CD4-positive, alpha-beta T cell (primary cell): Measurements from ENCODE around the gene PNPLA7. TPM values are rescaled to one million over a fixed set of nuclear protein-coding genes. Genes with fewer than 3 reads are reported as not detected.

Experiments used
- ATAC-seq: fragments of 200-7000 bp; cut with Tn5 transposase; one replicate; pipeline ENCODE4 v1.10.0; 2022; ENCODE audit warnings: mild to moderate bottlenecking; ENCODE audit not compliant: poor library complexity
- CTCF ChIA-PET: fragments of 350-600 bp; sonication (Branson Sonifier 250); formaldehyde crosslinking; loops from one replicate; lab custom pipeline; 2021; ENCODE audit warnings: antibody characterized with exemption, inconsistent platforms; lab: Charles Lee
- POLR2A ChIA-PET: fragments of 350-600 bp; sonication (Branson Sonifier 250); formaldehyde crosslinking; loops from one replicate; lab custom pipeline; 2021; ENCODE audit warnings: antibody characterized with exemption, inconsistent platforms; lab: Charles Lee
- DNase-seq, 14 experiments: peaks; one replicate each; pipeline ENCODE4 v3.0.0-alpha.2; 2013 to 2020; ENCODE audit warnings: mixed read lengths in 2 of 14
- H3K27ac ChIP-seq, 2 donors: one replicate each; pipeline versions ENCODE4 v1.5.1 to v1.7.0; 2013; ENCODE audit warnings: low read length in 2 of 2, low read depth in 1 of 2, mild to moderate bottlenecking in 1 of 2
- H3K27me3 ChIP-seq, 2 experiments: 1 replicate in 1 of 2; 2 replicates in 1 of 2; pipeline versions ENCODE4 v1.6.1 to v1.7.0; 2013; ENCODE audit warnings: low read length in 2 of 2, control low read depth in 1 of 2, mild to moderate bottlenecking in 1 of 2, moderate library complexity in 1 of 2; ENCODE audit not compliant: insufficient read depth in 2 of 2, control insufficient read depth in 1 of 2
- H3K36me3 ChIP-seq: one replicate; pipeline ENCODE4 v1.6.1; 2013; ENCODE audit warnings: low read length, control low read depth; ENCODE audit not compliant: insufficient read depth
- H3K4me1 ChIP-seq: one replicate; pipeline ENCODE4 v1.6.1; 2013; ENCODE audit warnings: low read length, control low read depth; ENCODE audit not compliant: insufficient read depth
- H3K4me3 ChIP-seq: one replicate; pipeline ENCODE4 v1.5.1; 2013; ENCODE audit warnings: mild to moderate bottlenecking, low read length, moderate library complexity
- H3K9me3 ChIP-seq, 2 experiments: 1 replicate in 1 of 2; 2 replicates in 1 of 2; pipeline versions ENCODE4 v1.6.1 to v1.7.0; 2013; ENCODE audit warnings: low read length in 2 of 2, mild to moderate bottlenecking in 2 of 2, control low read depth in 1 of 2, moderate library complexity in 1 of 2; ENCODE audit not compliant: control insufficient read depth in 1 of 2, insufficient read depth in 1 of 2
- H3K27ac Mint-ChIP-seq: one replicate; pipeline ENCODE4 v1.8.0; 2020; ENCODE audit warnings: mixed read lengths
- H3K27me3 Mint-ChIP-seq: one replicate; pipeline ENCODE4 v1.8.0; 2021; ENCODE audit warnings: mixed read lengths
- H3K36me3 Mint-ChIP-seq: one replicate; pipeline ENCODE4 v1.8.0; 2021; ENCODE audit warnings: low read depth, mixed read lengths
- H3K4me1 Mint-ChIP-seq: one replicate; pipeline ENCODE4 v1.8.0; 2021; ENCODE audit warnings: low read depth, mixed read lengths
- H3K4me3 Mint-ChIP-seq: one replicate; pipeline ENCODE4 v1.8.0; 2020; ENCODE audit warnings: mild to moderate bottlenecking, mixed read lengths
- H3K9me3 Mint-ChIP-seq: one replicate; pipeline ENCODE4 v1.8.0; 2020; ENCODE audit warnings: mixed read lengths
- intact Hi-C, 2 experiments: fragments of 100-400 bp; cut with DNase I in 1 of 2; cut with micrococcal nuclease in 1 of 2; formaldehyde crosslinking; loops; one replicate each; pipeline versions ENCODE4 v1.15.1 to v1.9.0; 2023 to 2025; cut with DNase I, micrococcal nuclease
- total RNA-seq, 174 experiments: library from RNA in 2 of 174; stranded (reverse) in 2 of 174; gene quantifications; one replicate each; pipeline ENCODE4 v1.2.3 and lab custom pipeline; 2021 to 2026
- TF ChIP-seq, protein P1 (sequence below): fragments of 200-600 bp; IDR thresholded peaks from one replicate; pipeline ENCODE4 v1.8.0; 2022; ENCODE audit warnings: antibody characterized with exemption, mild to moderate bottlenecking

The PNPLA7 gene
- total RNA-seq, 2 experiments from 2014 or later, result 7.8 to 8.4 TPM

DNA sequence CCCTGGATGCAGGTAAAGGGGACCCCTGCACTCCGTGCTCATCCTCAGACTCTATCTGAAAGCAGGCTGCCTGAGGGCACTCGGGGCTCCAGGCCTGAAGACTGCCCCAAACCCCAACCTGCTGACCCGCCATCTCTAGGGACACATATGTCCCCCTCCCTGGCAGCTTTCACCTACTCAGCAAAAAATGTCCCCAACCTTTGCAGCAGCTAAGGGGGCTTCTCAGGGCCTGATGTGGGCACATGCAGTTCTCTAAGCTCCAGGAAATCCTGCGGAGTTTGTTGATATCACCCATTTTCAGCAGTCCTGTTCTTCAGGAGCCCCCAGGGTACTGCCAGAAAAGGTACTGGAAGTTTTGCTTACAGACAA lies 30.7 kb upstream of the PNPLA7 start:
- H3K27me3 ChIP-seq, result no peaks in the 10 kb centered on the region
- H3K27ac ChIP-seq, result no peak overlapping the region
- no peak overlapping the region for H3K4me3 ChIP-seq
- intact Hi-C loops, result no loop called here
- H3K36me3 ChIP-seq, result peaks cover 24% of the 10 kb centered on the region
- Mint-ChIP-seq H3K27ac (no peak overlapping the region), H3K9me3 (no peaks in the 10 kb centered on the region), H3K36me3 (peaks cover 37% of the 10 kb centered on the region), H3K4me1 (peaks cover 18% of the 10 kb centered on the region), H3K27me3 (no peaks in the 10 kb centered on the region), H3K4me3 (no peak overlapping the region)
- POLR2A ChIA-PET, result no interaction called here
- TF ChIP-seq, protein P1, sequence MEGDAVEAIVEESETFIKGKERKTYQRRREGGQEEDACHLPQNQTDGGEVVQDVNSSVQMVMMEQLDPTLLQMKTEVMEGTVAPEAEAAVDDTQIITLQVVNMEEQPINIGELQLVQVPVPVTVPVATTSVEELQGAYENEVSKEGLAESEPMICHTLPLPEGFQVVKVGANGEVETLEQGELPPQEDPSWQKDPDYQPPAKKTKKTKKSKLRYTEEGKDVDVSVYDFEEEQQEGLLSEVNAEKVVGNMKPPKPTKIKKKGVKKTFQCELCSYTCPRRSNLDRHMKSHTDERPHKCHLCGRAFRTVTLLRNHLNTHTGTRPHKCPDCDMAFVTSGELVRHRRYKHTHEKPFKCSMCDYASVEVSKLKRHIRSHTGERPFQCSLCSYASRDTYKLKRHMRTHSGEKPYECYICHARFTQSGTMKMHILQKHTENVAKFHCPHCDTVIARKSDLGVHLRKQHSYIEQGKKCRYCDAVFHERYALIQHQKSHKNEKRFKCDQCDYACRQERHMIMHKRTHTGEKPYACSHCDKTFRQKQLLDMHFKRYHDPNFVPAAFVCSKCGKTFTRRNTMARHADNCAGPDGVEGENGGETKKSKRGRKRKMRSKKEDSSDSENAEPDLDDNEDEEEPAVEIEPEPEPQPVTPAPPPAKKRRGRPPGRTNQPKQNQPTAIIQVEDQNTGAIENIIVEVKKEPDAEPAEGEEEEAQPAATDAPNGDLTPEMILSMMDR, result no peak
- ATAC-seq (no peak), DNase-seq (no peak)
- H3K4me1 ChIP-seq, result peaks cover 30% of the 10 kb centered on the region
- H3K9me3 ChIP-seq, result no peaks in the 10 kb centered on the region
- CTCF ChIA-PET, result interaction anchor here (0.9 kb wide), 1 partner anchor 38 kb away, joined by 3 read pairs; no protein-coding TSS in a partner anchor

DNA sequence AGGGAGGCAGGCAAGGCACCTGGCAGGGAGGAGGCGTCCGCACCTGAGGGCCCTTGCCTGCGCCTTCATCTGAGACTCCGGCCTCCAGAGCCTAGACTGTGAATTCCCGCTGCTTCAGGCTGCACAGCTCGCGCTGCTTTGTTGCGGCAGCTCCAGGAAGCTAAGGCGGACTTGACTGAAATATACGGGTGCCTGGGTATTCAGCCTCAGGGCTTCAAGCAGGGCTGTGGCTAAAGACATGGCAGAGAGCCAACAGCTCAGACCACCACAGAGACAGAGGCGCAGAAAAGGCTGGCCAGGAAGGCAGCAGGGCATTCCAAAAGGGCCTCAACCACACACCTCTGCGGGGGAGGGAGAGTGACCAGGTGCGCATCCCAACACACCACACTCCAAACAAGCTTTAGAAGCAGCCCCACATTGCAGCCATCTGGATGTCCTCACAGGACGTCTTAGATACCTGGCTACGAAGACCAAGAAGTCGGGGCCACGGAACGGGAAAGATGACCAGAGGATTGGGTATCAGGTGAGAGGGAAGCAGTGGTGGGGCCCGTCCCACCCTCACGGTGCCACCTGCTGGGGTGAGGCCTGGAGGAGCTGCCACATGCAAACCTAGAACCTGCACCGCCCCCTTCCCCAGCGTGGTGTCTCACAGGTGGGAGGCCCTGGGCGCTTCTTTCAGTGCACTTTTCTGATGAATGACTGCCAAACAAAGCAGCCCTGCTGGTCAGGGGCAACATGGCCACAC lies 30.2 kb upstream of the PNPLA7 start:
- Histone ChIP-seq H3K36me3 (peaks cover 26% of the 10 kb centered on the region), H3K9me3 (no peaks in the 10 kb centered on the region), H3K4me3 (no peak overlapping the region), H3K27ac (no peak overlapping the region), H3K27me3 (no peaks in the 10 kb centered on the region), H3K4me1 (peaks cover 36% of the 10 kb centered on the region)
- CTCF ChIA-PET, result interaction anchor here (0.7 to 1.9 kb wide), 2 partner anchors 39 to 93 kb away, joined by 3 to 5 read pairs; no protein-coding TSS in a partner anchor
- Mint-ChIP-seq H3K36me3 (peaks cover 41% of the 10 kb centered on the region), H3K4me1 (peaks cover 24% of the 10 kb centered on the region), H3K4me3 (peak overlapping the region; percentile 45), H3K27me3 (no peaks in the 10 kb centered on the region), H3K9me3 (no peaks in the 10 kb centered on the region), H3K27ac (no peak overlapping the region)
- POLR2A ChIA-PET, result interaction anchor here (1.4 kb wide), 1 partner anchor 8 kb away, joined by 8 read pairs; no protein-coding TSS in a partner anchor
- intact Hi-C loops, result no loop called here
- ATAC-seq (no peak), DNase-seq (peak in 1 of 14 experiments; percentile 21)
- TF ChIP-seq, protein P1, result no peak

- Histone ChIP-seq H3K27ac (no peak overlapping the region), H3K9me3 (no peaks in the 10 kb centered on the region), H3K4me1 (peaks cover 36% of the 10 kb centered on the region), H3K27me3 (no peaks in the 10 kb centered on the region), H3K4me3 (peak overlapping the region; percentile 63), H3K36me3 (peaks cover 36% of the 10 kb centered on the region)
- POLR2A ChIA-PET, result interaction anchor here (0.6 to 1.6 kb wide), 5 partner anchors 9 to 44 kb away, joined by 3 to 8 read pairs (median 4); partner anchors contain the start of genes EHMT1 and MRPL41
- H3K27me3 Mint-ChIP-seq, result no peaks in the 10 kb centered on the region
- CTCF ChIA-PET, result interaction anchor here (1.1 to 2.2 kb wide), 6 partner anchors 12 to 1216 kb away, joined by 3 to 7 read pairs (median 5); partner anchors contain the start of genes DNLZ, MRPL41 and PNPLA7
- no peaks in the 10 kb centered on the region for H3K9me3 Mint-ChIP-seq
- TF ChIP-seq, protein P1, result no peak
- H3K36me3 Mint-ChIP-seq, result peaks cover 49% of the 10 kb centered on the region
- DNase-seq (no peak), ATAC-seq (no peak)
- intact Hi-C loops, result loop anchor here in 1 of 2 experiments (5.0 kb wide), 1 partner anchor 157 kb away; the partner anchor contains the start of genes EXD3 and NOXA1
- H3K4me1 Mint-ChIP-seq, result peaks cover 30% of the 10 kb centered on the region
- peak overlapping the region; percentile 71 for H3K27ac Mint-ChIP-seq
- H3K4me3 Mint-ChIP-seq, result peak overlapping the region; percentile 79
Measured at GRCh38 chr9:137579259-137579604, 29.0 kb upstream of the PNPLA7 start.
